IMR-90 (cell line): ENCODE results near the gene GPER1. TPM values are rescaled to one million over a fixed set of nuclear protein-coding genes. Genes with fewer than 3 reads are reported as not detected.

Experiments used
- ATAC-seq: fragments of 200-7000 bp; cut with Tn5 transposase; 2 replicates; pipeline ENCODE4 v1.9.1; 2020; ENCODE audit warnings: low read depth, mild to moderate bottlenecking, moderate library complexity
- BruUV-seq: library from RNA; stranded (reverse); fragments of 400-500 nt; replicated peaks from 2 replicates; lab custom pipeline; 2021; lab: Mats Ljungman, UMichigan
- CTCF ChIA-PET: fragments of 300-600 bp; formaldehyde crosslinking; extraction: SDS; loops from one replicate; lab custom pipeline; 2021; ENCODE audit warnings: antibody characterized with exemption; lab: Yijun Ruan, JAX
- POLR2A ChIA-PET: fragments of 300-600 bp; sonication (Branson Sonifier 250); formaldehyde crosslinking; loops from one replicate; lab custom pipeline; 2022; ENCODE audit warnings: antibody characterized with exemption; ENCODE audit not compliant: unreplicated experiment; lab: Charles Lee
- DNase-seq: peaks from one replicate; pipeline ENCODE4 v3.0.0; 2013
- H2AFZ ChIP-seq: replicated peaks from 2 replicates; pipeline ENCODE3; 2013; ENCODE audit warnings: low read length, mild to moderate bottlenecking; ENCODE audit not compliant: poor library complexity
- H2AK5ac ChIP-seq: 2 replicates; pipeline ENCODE4 v1.6.1; 2013; ENCODE audit warnings: low read depth, low read length, inconsistent platforms
- H2AK9ac ChIP-seq: replicated peaks from 2 replicates; pipeline ENCODE3; 2013; ENCODE audit warnings: mild to moderate bottlenecking, low read depth, low read length, moderate library complexity; ENCODE audit not compliant: poor library complexity
- H2BK120ac ChIP-seq: 2 replicates; pipeline ENCODE4 v1.6.1; 2013; ENCODE audit warnings: low read depth, low read length, inconsistent platforms
- H2BK15ac ChIP-seq: 3 replicates; pipeline ENCODE4 v1.6.1; 2013; ENCODE audit warnings: low read depth, low read length, inconsistent platforms
- H2BK20ac ChIP-seq: 2 replicates; pipeline ENCODE4 v1.6.1; 2013; ENCODE audit warnings: low read depth, mild to moderate bottlenecking, inconsistent platforms, low read length, moderate library complexity
- H2BK5ac ChIP-seq: 2 replicates; pipeline ENCODE4 v1.6.1; 2013; ENCODE audit warnings: mild to moderate bottlenecking, low read depth, low read length, inconsistent platforms; ENCODE audit not compliant: poor library complexity, severe bottlenecking
- H3K14ac ChIP-seq: replicated peaks from 2 replicates; pipeline ENCODE4 v1.6.1; 2013; ENCODE audit warnings: low read depth, low read length, inconsistent platforms
- H3K18ac ChIP-seq: 2 replicates; pipeline ENCODE4 v1.6.1; 2013; ENCODE audit warnings: low read depth, low read length, control low read depth
- H3K23ac ChIP-seq: 2 replicates; pipeline ENCODE4 v1.6.1; 2013; ENCODE audit warnings: low read depth, low read length, inconsistent platforms
- H3K27ac ChIP-seq: 2 replicates; pipeline ENCODE4 v1.5.1; 2013; ENCODE audit warnings: mild to moderate bottlenecking, control low read depth, low read length; ENCODE audit not compliant: insufficient read depth
- H3K27me3 ChIP-seq: 2 replicates; pipeline ENCODE4 v1.6.1; 2013; ENCODE audit warnings: low read length; ENCODE audit not compliant: control insufficient read depth, insufficient read depth
- H3K36me3 ChIP-seq: 2 replicates; pipeline ENCODE4 v1.6.1; 2013; ENCODE audit warnings: low read length, mixed read lengths; ENCODE audit not compliant: control insufficient read depth, insufficient read depth
- H3K4ac ChIP-seq: 2 replicates; pipeline ENCODE4 v1.6.1; 2013; ENCODE audit warnings: low read depth, low read length, inconsistent platforms
- H3K4me1 ChIP-seq: 2 replicates; pipeline ENCODE4 v1.6.1; 2013; ENCODE audit warnings: low read length, mixed read lengths; ENCODE audit not compliant: control insufficient read depth, insufficient read depth
- H3K4me2 ChIP-seq: 2 replicates; pipeline ENCODE4 v1.6.1; 2013; ENCODE audit warnings: low read depth, mild to moderate bottlenecking, control low read depth, low read length, moderate library complexity
- H3K4me3 ChIP-seq: 2 replicates; pipeline ENCODE4 v1.5.1; 2013; ENCODE audit warnings: low read depth, mild to moderate bottlenecking, control low read depth, low read length, moderate library complexity; ENCODE audit not compliant: insufficient read depth
- H3K56ac ChIP-seq: 2 replicates; pipeline ENCODE4 v1.6.1; 2013; ENCODE audit warnings: low read length, inconsistent platforms; ENCODE audit not compliant: insufficient read depth; ENCODE audit errors: extremely low read depth
- H3K79me1 ChIP-seq, 2 experiments: 2 replicates each; pipeline ENCODE4 v1.6.1; 2013; ENCODE audit warnings: low read length in 2 of 2, inconsistent platforms in 1 of 2, low read depth in 1 of 2
- H3K9ac ChIP-seq: 2 replicates; pipeline ENCODE4 v1.6.1; 2013; ENCODE audit warnings: low read depth, low read length, control low read depth
- H3K9me1 ChIP-seq: 2 replicates; pipeline ENCODE4 v1.6.1; 2013; ENCODE audit warnings: low read length, inconsistent platforms; ENCODE audit not compliant: insufficient read depth
- H3K9me3 ChIP-seq: 2 replicates; pipeline ENCODE4 v1.6.1; 2013; ENCODE audit warnings: low read length; ENCODE audit not compliant: control insufficient read depth, insufficient read depth
- H4K20me1 ChIP-seq: 2 replicates; pipeline ENCODE4 v1.6.1; 2013; ENCODE audit warnings: low read length, inconsistent platforms; ENCODE audit not compliant: insufficient read depth
- H4K5ac ChIP-seq: 2 replicates; pipeline ENCODE4 v1.6.1; 2013; ENCODE audit warnings: mild to moderate bottlenecking, low read depth, low read length, control low read depth
- H4K8ac ChIP-seq, 2 experiments: 2 replicates each; pipeline ENCODE4 v1.6.1; 2013; ENCODE audit warnings: low read depth in 2 of 2, low read length in 2 of 2, control low read depth in 1 of 2, inconsistent platforms in 1 of 2
- H4K91ac ChIP-seq: 2 replicates; pipeline ENCODE4 v1.6.1; 2013; ENCODE audit warnings: low read depth, low read length, inconsistent platforms; ENCODE audit not compliant: insufficient read depth
- BHLHE40 ChIP-seq: fragments of 150-350 bp; IDR thresholded peaks from 2 replicates; pipeline ENCODE4 v1.6.1; 2016; ENCODE audit warnings: mild to moderate bottlenecking, low read depth, low read length
- CEBPB ChIP-seq: IDR thresholded peaks from 2 replicates; pipeline ENCODE4 v1.6.1; 2012; ENCODE audit warnings: low read depth, low read length, improper control_type of control experiment
- CHD1 ChIP-seq: IDR thresholded peaks from 2 replicates; pipeline ENCODE4 v1.6.1; 2012; ENCODE audit warnings: low read depth, low read length, improper control_type of control experiment
- CTCF ChIP-seq: conservative IDR thresholded peaks from 2 replicates; pipeline ENCODE4 v1.5.1; 2012; ENCODE audit warnings: mild to moderate bottlenecking, low read depth, low read length, improper control_type of control experiment
- FOS ChIP-seq: fragments of 150-350 bp; IDR thresholded peaks from 2 replicates; pipeline ENCODE4 v1.6.1; 2016; ENCODE audit warnings: low read depth, low read length
- MAZ ChIP-seq: IDR thresholded peaks from 2 replicates; pipeline ENCODE4 v1.6.1; 2012; ENCODE audit warnings: low read depth, mild to moderate bottlenecking, low read length, improper control_type of control experiment, moderate library complexity, borderline replicate concordance
- MXI1 ChIP-seq: IDR thresholded peaks from 2 replicates; pipeline ENCODE4 v1.6.1; 2012; ENCODE audit warnings: low read depth, mild to moderate bottlenecking, low read length, moderate library complexity, borderline replicate concordance
- NFE2L2 ChIP-seq: fragments of 150-350 bp; IDR thresholded peaks from 2 replicates; pipeline ENCODE4 v1.6.1; 2016; ENCODE audit warnings: low read depth, mild to moderate bottlenecking, low read length
- POLR2A ChIP-seq: IDR thresholded peaks from 2 replicates; pipeline ENCODE4 v1.6.1; 2012; ENCODE audit warnings: mild to moderate bottlenecking, low read depth, low read length
- RAD21 ChIP-seq: IDR thresholded peaks from 2 replicates; pipeline ENCODE4 v1.6.1; 2012; ENCODE audit warnings: low read length, improper control_type of control experiment
- RFX5 ChIP-seq: IDR thresholded peaks from 2 replicates; pipeline ENCODE4 v1.8.0; 2012; ENCODE audit warnings: low read depth, mild to moderate bottlenecking, low read length, moderate library complexity
- SMC3 ChIP-seq: fragments of 150-350 bp; IDR thresholded peaks from 2 replicates; pipeline ENCODE4 v1.6.1; 2016; ENCODE audit warnings: low read depth, mild to moderate bottlenecking, antibody characterized with exemption, low read length, moderate library complexity
- USF2 ChIP-seq: fragments of 150-350 bp; IDR thresholded peaks from 2 replicates; pipeline ENCODE4 v1.6.1; 2017; ENCODE audit warnings: mild to moderate bottlenecking, antibody characterized with exemption, low read length, low read depth
- WGBS, 2 experiments: methylation state at CpG; one replicate each; pipeline versions ENCODE4 v1.1.5 to v1.1.7; 2013; ENCODE audit warnings: missing lambda C conversion rate in 2 of 2; ENCODE audit not compliant: insufficient read length in 1 of 2; ENCODE audit errors: extremely low coverage in 2 of 2; 5-methylcytosine and 5-hydroxymethylcytosine counted together
- dilution Hi-C: fragments of 300-500 bp; cut with HindIII; formaldehyde crosslinking; loops from one replicate; pipeline ENCODE4 v1.14.3; 2018; ENCODE audit warnings: low sequenced_read_pairs; ENCODE audit not compliant: unreplicated experiment
- in situ Hi-C: fragments of 300-500 bp; cut with MboI; formaldehyde crosslinking; loops from 3 replicates; pipeline ENCODE4 v1.14.3; 2019; ENCODE audit warnings: low sequenced_read_pairs, inconsistent platforms, mixed read lengths
- intact Hi-C: fragments of 100-400 bp; cut with micrococcal nuclease; formaldehyde crosslinking; loops from 2 replicates; pipeline ENCODE4 v1.10.0; 2022
- polyA plus RNA-seq, 3 experiments: library from polyadenylated mRNA; depleted of rRNA; stranded (reverse); fragments of >200 nt; gene quantifications; 2 replicates each; pipeline ENCODE4 v1.2.3, GENCODE V29; 2012; ENCODE audit warnings: low replicate concordance in 1 of 3
- total RNA-seq: library from RNA; depleted of rRNA; stranded (reverse); fragments of >200 nt; gene quantifications from 2 replicates; pipeline ENCODE4 v1.2.3, GENCODE V29; 2012

GPER1 gene
- total and polyA plus RNA-seq, 2 of the 4 experiments (the other 2 are of a cell fraction), result 2.0 to 5.8 TPM

- Histone ChIP-seq H3K36me3 (no peaks in the 10 kb centered on the region), H2AK5ac (no peak overlapping the region), H2BK15ac (no peak overlapping the region), H3K23ac (no peak overlapping the region), H3K4me3 (no peak overlapping the region), H3K9me1 (no peaks in the 10 kb centered on the region; the same call in 1 of the 2 replicates), H4K5ac (no peak overlapping the region), H3K27ac (no peak overlapping the region), H3K4me1 (peaks cover 2% of the 10 kb centered on the region; the same call in 1 of the 2 replicates), H2AFZ (no peak overlapping the region), H2BK5ac (no peak overlapping the region), H3K79me1 (peaks cover 8 to 17% of the 10 kb centered on the region in 2 experiments; a peak in 2 of 4 replicates), H4K8ac (no peak overlapping the region), H2BK120ac (no peak overlapping the region), H2AK9ac (no peak overlapping the region), H2BK20ac (no peak overlapping the region), H3K4ac (no peak overlapping the region), H3K9me3 (no peaks in the 10 kb centered on the region), H3K56ac (no peak overlapping the region), H3K4me2 (no peak overlapping the region), H4K20me1 (peaks cover 7% of the 10 kb centered on the region; the same call in 1 of the 2 replicates), H3K27me3 (no peaks in the 10 kb centered on the region), H3K18ac (no peak overlapping the region), H4K91ac (no peak overlapping the region), H3K14ac (no peak overlapping the region), H3K9ac (no peak overlapping the region)
- dilution Hi-C loops (no loop called here), intact Hi-C loops (no loop called here), in situ Hi-C loops (no loop called here)
- POLR2A ChIA-PET, result no interaction called here
- 92% methylated on average over 8 of the region's 11 CpGs; no CpG with 5 or more reads in 1 of the 2 experiments for WGBS, 2 experiments
- no TSS peak for BruUV-seq
- CTCF ChIA-PET, result no interaction called here
- DNase-seq, result no peak
- no peak for ATAC-seq
- TF ChIP-seq POLR2A (no peak), CTCF (no peak), CEBPB (no peak), SMC3 (no peak), NFE2L2 (no peak), FOS (no peak), MAZ (no peak), MXI1 (no peak), BHLHE40 (no peak), CHD1 (no peak), RAD21 (no peak), RFX5 (no peak), USF2 (no peak)
Measured at GRCh38 chr7:1105189-1105588, 17.3 kb downstream of the GPER1 start.
